Measurements from ENCODE around the gene PDE4D. TPM values are rescaled to one million over a fixed set of nuclear protein-coding genes. Genes with fewer than 3 reads are reported as not detected.

The PDE4D gene
- total and polyA plus RNA-seq, 2 donors (not counting 1 experiment from before 2014, with no cell fraction given) = 14.9 to 171 TPM

- Histone ChIP-seq H3K9me3 (ENCODE audit: control extremely low read depth in 1 of 3, control insufficient read depth in 2 of 3, insufficient read depth in 1 of 3, low read length in 2 of 3) (no peaks in the 10 kb centered on the region), H3K36me3 (replicated peaks in 1 of 2; ENCODE audit: control extremely low read depth in 1 of 2, control insufficient read depth in 1 of 2, extremely low read depth in 1 of 2, insufficient read depth in 2 of 2, low read length in 1 of 2) (no peaks in the 10 kb centered on the region), H3K9ac (ENCODE audit: low read length) (no peak overlapping the region), H4K20me1 (ENCODE audit: control insufficient read depth, insufficient read depth, low read length, poor library complexity, severe bottlenecking) (no peaks in the 10 kb centered on the region), H3K4me3 (ENCODE audit: control extremely low read depth in 1 of 5, extremely low read depth in 1 of 5, insufficient read depth in 1 of 5, low read depth in 2 of 5, low read length in 4 of 5) (no peak overlapping the region), H3K4me2 (replicated peaks; ENCODE audit: low read depth, low read length, poor library complexity, severe bottlenecking) (no peak overlapping the region), H3K27me3 (replicated peaks in 1 of 4; ENCODE audit: control extremely low read depth in 1 of 4, control insufficient read depth in 3 of 4, insufficient read depth in 4 of 4, low read length in 3 of 4) (no peaks in the 10 kb centered on the region), H2AFZ (ENCODE audit: insufficient read depth, low read depth, low read length, poor library complexity, severe bottlenecking) (no peak overlapping the region), H3K79me2 (ENCODE audit: control insufficient read depth, insufficient read depth, low read length) (no peaks in the 10 kb centered on the region), H3K27ac (ENCODE audit: low read length in 2 of 2) (no peak overlapping the region), H3K4me1 (ENCODE audit: control insufficient read depth in 2 of 2, insufficient read depth in 2 of 2, low read length in 2 of 2) (no peaks in the 10 kb centered on the region)
- DNase-seq (no peak), ATAC-seq (ENCODE audit: low read depth) (no peak)
- 89% methylated on average over 7 of the region's 7 CpGs for WGBS (ENCODE audit: insufficient coverage)
- H3K4me1 Mint-ChIP-seq = no peaks in the 10 kb centered on the region
- POLR2A ChIA-PET = no interaction called here
- H3K4me3 Mint-ChIP-seq = no peak overlapping the region
- no peak for TF ChIP-seq CTCF (IDR thresholded peaks at IDR 0.05)
- no peak for TF ChIP-seq EZH2 (IDR thresholded peaks at IDR 0.05; ENCODE audit: borderline replicate concordance, insufficient read depth, low read depth, low read length, poor library complexity, severe bottlenecking)
- no peaks in the 10 kb centered on the region for H3K9me3 Mint-ChIP-seq (ENCODE audit: insufficient read depth)
- H3K27ac Mint-ChIP-seq = no peak overlapping the region
- intact Hi-C loops (cut with micrococcal nuclease) = no loop called here
- CTCF ChIA-PET = no interaction called here
- peaks cover 3% of the 10 kb centered on the region for H3K27me3 Mint-ChIP-seq
These were observed 60.8 kb downstream of the PDE4D start for GRCh38 chr5:59832577-59833301.

- H2AFZ ChIP-seq (ENCODE audit: insufficient read depth, low read depth, low read length, poor library complexity, severe bottlenecking) = no peak overlapping the region
- no peaks in the 10 kb centered on the region for H3K4me1 Mint-ChIP-seq
- no peaks in the 10 kb centered on the region for H3K9me3 Mint-ChIP-seq (ENCODE audit: insufficient read depth)
- ATAC-seq (ENCODE audit: low read depth) (no peak), DNase-seq (no peak)
- intact Hi-C loops (cut with micrococcal nuclease) = no loop called here
- no peaks in the 10 kb centered on the region for H3K27me3 ChIP-seq (replicated peaks in 1 of 4; ENCODE audit: control extremely low read depth in 1 of 4, control insufficient read depth in 3 of 4, insufficient read depth in 4 of 4, low read length in 3 of 4)
- H3K4me2 ChIP-seq (replicated peaks; ENCODE audit: low read depth, low read length, poor library complexity, severe bottlenecking) = no peak overlapping the region
- no peaks in the 10 kb centered on the region for H4K20me1 ChIP-seq (ENCODE audit: control insufficient read depth, insufficient read depth, low read length, poor library complexity, severe bottlenecking)
- no peak overlapping the region for H3K27ac Mint-ChIP-seq
- no peak overlapping the region for H3K27ac ChIP-seq (ENCODE audit: low read length in 2 of 2)
- peaks cover 3% of the 10 kb centered on the region for H3K27me3 Mint-ChIP-seq
- POLR2A ChIA-PET = no interaction called here
- H3K9me3 ChIP-seq (ENCODE audit: control extremely low read depth in 1 of 3, control insufficient read depth in 2 of 3, insufficient read depth in 1 of 3, low read length in 2 of 3) = no peaks in the 10 kb centered on the region
- no peaks in the 10 kb centered on the region for H3K4me1 ChIP-seq (ENCODE audit: control insufficient read depth in 2 of 2, insufficient read depth in 2 of 2, low read length in 2 of 2)
- no peaks in the 10 kb centered on the region for H3K36me3 ChIP-seq (replicated peaks in 1 of 2; ENCODE audit: control extremely low read depth in 1 of 2, control insufficient read depth in 1 of 2, extremely low read depth in 1 of 2, insufficient read depth in 2 of 2, low read length in 1 of 2)
- TF ChIP-seq EZH2 (IDR thresholded peaks at IDR 0.05; ENCODE audit: borderline replicate concordance, insufficient read depth, low read depth, low read length, poor library complexity, severe bottlenecking) (no peak), CTCF (IDR thresholded peaks at IDR 0.05) (no peak)
- no peak overlapping the region for H3K9ac ChIP-seq (ENCODE audit: low read length)
- H3K4me3 ChIP-seq (ENCODE audit: control extremely low read depth in 1 of 5, extremely low read depth in 1 of 5, insufficient read depth in 1 of 5, low read depth in 2 of 5, low read length in 4 of 5) = no peak overlapping the region
- no peak overlapping the region for H3K4me3 Mint-ChIP-seq
- H3K79me2 ChIP-seq (ENCODE audit: control insufficient read depth, insufficient read depth, low read length) = no peaks in the 10 kb centered on the region
- CTCF ChIA-PET = interaction anchor here (0.6 to 1.8 kb wide), 2 partner anchors 20 to 332 kb away, joined by 5 to 7 read pairs; no protein-coding TSS in a partner anchor
- WGBS (ENCODE audit: insufficient coverage) = no CpG with 5 or more reads among the region's 4 CpGs
These were observed 62.1 kb downstream of the PDE4D start for GRCh38 chr5:59831326-59832010.
